Raji (cell line): Measurements from ENCODE around the gene TUBB1.

Source experiments
- POLR2A ChIP-seq: IDR thresholded peaks from 2 replicates; pipeline ENCODE4 v1.6.1; 2011; ENCODE audit warnings: low read depth, low read length, control low read depth; ENCODE audit not compliant: insufficient read depth

Gene TUBB1

DNA sequence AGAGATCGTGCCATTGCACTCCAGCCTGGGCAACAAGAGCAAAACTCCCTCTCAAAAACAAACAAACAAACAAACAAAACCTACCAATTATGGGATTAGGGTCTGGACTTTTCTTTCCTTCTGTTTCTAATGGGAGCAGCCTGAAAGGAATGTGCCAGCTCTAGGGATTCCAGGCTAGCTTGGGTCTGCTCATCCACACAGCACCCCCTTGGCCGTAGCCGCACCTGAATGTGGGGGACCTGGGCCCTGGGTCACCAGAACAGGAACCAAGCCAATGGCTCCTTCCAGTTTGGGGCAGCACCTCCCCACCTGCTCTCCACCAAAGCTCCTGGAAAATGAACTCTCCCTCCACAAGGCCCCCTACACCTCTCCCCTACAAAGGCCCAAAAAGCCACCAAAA, 18.9 kb upstream of the TUBB1 start:
- TF ChIP-seq POLR2A, result no peak

DNA sequence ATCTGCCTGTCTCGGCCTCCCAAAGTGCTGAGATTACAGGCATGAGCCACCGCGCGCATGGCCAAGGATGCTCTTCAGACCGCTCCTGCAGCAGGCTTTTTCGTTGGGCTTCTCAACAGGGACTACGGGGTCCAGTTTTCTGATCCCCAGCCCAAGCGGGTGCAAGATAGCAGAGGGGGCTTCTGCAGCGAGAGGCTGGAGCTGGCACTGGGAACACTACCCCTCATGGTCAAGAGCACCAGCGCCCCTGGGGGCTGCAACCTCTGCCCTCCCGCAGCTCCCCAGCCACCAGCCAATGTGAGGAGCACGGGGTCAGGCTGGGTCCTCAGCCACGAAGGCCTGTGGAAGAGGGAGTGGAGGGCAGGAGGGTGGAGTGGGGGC, 18.2 kb upstream of the TUBB1 start:
- no peak for TF ChIP-seq POLR2A

DNA sequence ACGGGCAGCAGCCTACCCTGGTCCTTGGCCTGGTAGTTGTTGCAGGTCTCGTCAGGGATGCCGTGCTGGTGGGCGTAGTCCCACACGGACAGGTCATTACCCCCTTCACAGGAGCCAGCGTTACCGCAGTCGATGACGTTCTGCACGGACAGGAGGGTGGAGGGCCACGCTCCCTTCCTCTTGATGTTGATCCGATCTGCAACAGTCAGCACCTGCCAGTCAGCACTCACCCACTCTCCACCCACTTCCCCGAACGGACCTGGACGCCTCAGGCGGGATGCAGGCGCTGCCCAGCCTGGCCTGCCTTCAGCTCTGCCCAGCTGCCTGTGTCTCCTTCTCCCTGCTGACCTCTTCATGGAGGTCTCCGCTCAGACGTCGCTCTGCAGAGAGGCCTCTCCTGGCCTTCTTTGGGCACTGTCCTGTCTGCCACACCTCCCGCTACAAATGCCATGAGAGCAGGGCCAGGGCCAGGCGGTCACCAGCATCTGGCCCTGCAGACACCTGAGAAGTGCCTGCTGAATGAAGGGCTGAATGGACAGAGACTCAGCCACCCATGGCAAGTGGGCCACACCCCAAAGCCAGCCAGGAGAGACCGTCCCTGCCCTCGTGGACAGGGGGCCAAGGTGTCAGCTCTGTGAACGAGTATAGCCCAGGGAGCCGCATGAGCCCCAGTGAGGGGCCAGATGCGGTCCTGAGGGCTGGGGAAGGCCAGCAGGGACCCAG, 17.6 kb upstream of the TUBB1 start:
- TF ChIP-seq POLR2A, result no peak

DNA sequence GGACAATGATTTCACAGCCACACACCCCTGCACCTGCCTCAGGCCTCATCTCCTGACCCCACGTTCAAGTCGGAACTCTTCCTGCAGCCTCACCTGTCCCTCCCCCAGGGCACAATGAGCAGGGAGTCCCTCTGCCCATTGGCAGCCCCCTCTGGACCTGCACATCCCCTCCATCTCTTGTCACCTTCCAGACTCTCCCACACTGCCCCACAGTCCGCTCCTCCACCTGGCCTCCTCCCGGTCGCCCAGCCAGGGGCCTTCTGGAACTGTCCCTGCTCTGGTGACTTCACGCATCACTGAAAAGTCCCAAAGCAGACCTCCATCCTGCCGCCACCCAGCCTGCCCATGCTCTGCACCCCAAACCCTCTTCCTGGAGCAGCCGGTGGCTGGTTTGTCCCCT, 16.8 kb upstream of the TUBB1 start:
- no peak for TF ChIP-seq POLR2A

DNA sequence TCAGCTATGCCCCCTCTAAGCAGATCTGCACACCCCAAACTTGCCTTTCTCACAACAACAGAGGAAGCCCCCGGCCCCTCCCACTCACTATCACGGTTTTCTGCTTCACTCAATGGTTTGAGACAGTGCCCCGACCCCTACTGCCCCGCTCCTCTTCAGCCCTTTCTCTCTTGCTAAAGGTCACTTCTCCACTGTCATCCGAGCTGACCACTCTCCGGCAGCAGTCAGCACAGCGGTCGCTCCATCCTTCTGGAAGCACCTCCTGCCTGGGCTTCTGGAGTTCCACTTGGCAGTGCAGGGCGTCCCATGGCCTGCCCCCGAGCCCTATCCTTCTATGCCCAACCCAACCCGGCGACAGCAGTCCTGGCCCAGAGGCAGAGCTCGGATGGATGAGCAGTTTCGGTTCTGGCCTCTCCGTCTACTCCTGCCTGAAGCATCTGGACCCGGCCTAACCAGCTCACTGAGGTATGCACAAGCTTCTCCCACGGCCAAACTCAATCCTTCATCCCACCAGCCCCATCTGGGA, 16.3 kb upstream of the TUBB1 start:
- TF ChIP-seq POLR2A, result 0 out of 2 replicates have a peak, but pooled peaks have one; percentile 17

DNA sequence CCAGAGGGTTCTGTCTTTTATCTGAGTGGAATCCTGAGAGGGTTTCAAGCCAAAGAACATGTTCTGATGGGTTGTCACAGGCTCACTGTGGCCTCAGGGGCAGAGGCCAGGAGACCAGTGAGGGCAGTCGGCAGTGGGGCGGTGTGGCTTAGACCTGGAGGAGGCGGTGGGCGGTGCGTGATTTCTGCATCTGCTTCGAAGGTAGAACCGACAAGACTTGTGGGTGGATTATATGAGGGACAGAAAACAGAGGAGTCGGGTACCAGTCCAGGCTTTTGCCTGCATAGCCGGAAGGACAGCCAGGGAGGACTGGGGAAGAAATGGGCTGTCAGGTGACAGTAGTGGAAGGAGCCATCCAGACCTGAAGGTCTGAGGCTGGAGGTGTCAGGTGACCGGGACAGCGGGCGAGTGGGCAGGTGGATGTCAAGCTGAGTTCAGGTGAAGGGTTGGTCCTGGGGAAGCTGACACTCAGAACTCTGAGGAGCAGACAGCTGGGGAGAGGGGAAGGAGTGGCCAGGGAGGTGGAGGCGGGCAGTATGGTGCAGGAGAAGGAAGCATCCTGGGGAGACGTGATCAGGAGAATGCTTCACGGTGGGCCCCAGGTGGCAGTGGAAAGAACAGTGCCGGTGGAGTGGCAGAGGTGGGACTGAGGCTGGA, 15.3 kb upstream of the TUBB1 start:
- no peak for TF ChIP-seq POLR2A

DNA sequence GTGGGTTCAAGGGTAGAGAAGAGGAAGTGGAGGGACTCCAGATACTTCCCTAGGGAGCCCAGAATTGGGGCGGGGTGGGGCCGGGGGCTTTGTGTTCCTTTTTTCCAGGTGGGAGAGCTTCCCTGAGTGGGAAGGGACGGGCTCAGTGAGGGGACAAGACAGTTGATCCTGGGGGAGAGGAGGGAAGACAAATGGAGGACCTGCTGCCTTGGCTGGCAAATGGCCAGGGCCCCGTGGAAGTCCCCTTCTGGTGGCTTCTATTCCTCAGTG, 14.8 kb upstream of the TUBB1 start:
- TF ChIP-seq POLR2A, result no peak

DNA sequence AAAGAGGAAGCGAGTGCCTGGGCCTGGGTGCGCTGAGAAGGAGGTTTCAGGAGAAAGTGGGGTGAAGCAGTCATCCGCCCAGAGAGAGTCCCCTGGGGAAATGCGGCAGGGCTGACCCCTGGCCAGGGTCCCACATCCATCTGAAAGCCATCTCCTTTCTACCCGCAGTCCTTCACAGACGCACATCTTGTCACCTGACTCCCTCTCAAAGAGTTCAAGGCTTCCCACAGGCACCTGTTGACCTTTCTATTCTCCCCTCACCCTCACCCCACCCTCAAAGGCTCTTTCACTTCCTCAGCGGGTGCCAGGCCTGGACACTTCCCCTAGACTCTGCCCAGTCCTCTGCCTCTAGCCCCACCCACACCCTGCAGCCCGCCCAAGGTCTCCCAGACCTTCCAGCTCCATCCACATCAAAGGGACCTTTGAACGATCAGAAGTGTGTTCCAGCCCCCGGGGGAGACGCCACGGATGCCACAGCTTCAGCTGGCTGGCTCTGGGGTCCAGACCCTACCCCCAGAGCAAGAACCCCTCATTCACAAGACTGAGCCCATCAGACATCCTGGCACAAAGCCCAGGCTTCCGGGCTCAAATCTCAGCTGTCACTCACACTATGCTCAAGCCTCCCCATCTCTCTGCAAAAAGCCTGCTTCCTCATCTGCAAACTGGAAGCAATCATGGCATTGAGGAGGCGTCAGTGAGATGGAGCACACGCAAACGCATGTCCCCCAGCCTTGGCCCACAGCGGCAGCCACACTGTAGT, 14.3 kb upstream of the TUBB1 start:
- peak; percentile 69 for TF ChIP-seq POLR2A

DNA sequence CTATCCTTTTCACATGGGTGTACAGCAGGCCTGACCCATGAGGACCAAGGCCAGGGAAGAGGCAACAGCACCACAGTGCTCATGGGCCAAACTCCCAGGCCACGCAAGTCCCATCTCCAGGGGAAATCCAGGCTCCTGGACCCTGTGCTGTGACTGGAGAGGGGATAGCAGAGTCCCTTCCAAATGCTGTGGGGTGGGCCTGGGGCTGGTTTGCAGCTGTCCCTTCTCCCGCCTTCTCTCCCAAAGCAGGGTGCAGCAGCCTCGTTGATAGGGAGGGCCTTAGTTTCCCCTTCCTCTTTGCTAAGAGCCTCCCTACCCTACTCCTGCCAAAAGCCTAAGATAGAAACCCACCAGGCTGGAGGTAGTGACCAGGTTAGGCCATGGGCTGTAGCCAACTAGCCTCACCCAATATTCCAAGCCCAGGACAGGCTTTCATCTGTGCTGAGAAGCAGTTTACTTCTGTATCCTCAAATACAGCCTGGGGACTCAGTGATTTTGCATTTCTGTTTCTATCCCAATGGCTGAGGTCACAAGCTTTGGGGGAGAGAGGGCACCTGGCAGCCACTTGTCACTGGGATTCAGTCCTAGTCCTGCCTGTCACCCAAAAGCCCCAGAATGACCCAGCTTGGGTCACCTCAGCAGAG, 13.6 kb upstream of the TUBB1 start:
- TF ChIP-seq POLR2A, result no peak

DNA sequence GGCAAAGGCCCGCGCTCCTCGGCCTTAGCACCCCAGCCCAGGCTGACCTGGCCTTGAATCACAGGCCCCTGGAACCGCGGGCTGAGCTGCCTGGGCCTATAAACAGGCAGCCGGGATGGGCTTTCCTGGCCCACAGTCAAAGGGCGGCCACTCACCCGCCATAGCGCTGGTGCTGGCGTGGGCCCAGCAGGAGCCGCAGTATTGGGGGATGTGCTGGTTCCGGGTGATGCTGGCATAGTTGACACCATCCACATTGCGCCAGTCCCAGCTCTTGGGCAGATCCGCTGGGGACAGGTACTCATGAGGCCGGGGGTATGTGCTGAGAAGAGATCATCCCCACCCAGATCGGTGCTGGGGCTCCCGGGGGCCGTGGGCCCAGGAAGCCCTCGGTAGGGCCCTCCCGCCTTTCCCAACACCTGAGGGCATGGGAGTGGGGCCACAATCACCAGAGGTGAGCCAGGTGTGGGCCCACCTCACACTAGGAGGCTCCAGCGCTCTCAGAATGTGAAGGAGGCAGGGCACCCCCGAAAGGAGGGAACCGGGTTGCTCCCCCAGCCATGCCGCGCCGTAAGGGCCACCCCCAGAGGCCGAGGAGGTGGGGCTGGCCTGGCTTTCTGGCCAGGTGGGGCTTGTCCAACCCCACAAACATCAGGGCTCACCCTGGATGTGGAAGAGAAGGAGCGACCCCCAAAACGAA, 12.9 kb upstream of the TUBB1 start:
- peak; percentile 31; the same call in 1 of the 2 replicates for TF ChIP-seq POLR2A

DNA sequence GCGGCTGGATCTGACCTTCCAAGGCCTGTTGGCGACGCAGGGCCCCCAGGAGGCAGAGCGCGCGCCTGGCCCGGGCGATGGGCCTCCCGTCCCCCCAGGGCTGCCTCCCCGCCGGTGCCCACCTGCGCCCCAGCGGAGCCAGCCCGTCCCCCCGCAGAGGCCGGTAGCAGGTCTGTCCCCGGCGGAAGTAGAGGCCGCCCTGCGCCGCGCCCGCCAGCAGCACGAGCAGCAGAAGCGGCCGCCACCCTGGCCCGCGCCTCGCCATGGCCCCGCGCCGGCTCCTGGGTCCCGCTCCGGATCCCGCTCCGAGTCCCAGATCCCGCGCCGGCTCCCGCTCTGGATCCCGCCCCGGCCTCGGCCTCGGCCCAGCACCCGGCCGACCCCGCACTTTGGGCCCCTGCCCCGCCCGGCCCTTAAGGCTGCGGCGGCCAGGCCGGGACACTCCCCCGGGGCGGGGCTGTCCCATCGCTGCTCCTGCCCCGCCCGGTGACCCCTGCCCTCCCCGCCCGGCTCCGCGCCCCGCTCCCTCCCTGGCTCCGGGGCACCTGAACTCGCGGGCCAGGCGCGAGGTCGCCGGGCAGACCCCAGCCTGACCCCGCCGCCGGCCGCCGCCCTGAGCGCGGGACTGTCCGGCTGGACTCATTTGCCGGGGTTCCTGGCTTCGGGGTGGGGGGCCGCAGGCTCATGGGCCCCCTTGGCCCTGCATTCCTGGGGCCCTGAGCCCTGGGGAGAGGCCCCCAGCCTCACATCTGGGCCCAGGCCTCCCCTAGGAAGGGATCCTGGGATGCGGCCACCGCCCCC, 12.2 kb upstream of the TUBB1 start, which contains the start of gene CTSZ:
CTSZ (minus strand) TSS at position 391 of the 801 bp plus-strand sequence; CDS start at position 265, 126 bp downstream.
- peak; percentile 68 for TF ChIP-seq POLR2A

DNA sequence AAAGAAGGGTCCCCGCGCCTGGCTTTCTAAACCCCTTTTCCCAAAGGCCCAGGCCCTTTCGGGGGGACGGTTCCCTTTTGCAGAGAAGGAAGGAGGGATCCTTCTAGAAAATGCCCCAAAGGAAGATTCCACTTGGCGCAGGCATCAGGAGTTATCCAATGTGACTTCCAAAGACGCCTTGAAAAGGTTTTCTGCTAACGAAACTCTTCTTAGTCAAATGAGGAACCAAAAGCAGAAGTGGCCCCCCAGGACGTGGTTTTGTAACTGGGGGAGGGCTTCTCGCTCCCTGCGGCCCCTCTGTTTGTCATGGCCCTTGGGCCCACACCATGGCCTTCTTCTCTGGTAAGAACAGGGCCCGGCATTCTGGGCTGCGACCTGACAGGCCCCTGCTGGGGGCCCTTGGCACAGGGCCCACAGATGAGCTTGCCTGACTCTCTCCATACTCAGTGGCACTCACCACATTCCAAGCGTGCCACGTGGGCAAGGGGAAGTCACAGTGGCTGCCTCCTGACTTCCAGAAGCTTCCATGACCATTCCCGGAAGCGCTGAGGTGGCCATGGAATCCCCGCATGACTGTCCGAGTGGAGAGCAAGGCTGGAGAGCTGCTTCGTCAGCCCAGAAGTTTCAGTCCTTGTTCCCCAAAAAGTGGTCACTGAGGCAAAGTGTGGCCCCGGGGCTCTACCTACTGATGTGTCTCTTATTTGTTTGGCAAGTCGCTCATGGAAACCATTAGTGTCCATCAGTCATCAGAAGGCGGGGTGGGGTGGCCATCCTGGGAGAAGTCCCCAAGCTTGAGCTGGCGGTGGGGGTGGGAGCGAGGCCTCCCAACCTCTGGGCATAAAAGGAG, 11.3 kb upstream of the TUBB1 start:
- TF ChIP-seq POLR2A, result 0 out of 2 replicates have a peak, but pooled peaks have one; percentile 21

DNA sequence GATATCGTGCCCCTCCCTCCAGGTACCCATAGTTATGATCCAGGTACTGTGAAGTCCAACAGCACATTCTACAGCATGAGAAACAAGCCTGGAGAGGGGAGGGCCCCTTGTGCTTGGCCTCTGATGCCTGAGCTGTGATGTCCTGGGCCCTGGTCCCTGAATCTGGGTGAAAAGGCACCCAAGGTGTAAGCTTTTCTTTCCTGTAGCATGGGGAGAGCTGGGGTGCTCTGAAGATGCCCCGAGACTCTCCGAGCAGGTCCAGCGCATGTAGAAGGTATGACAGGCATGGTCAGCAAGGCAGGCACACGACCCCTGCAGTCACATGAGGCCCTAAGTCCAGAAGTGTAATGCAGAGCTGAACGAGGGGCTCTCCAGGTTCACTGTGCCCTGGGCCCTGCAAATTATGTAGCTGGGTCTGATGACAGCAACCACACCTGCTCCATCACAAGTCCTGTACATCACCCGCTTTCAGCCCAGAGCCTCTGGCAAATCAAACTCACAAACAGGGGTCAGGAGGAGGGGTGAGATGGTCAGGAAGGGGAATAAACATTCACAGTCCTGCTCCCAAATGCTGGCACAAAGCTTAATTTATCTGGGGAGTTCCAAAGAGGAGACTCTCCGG, 10.4 kb upstream of the TUBB1 start:
- no peak for TF ChIP-seq POLR2A
